Vagina (tissue), 2 donors: ENCODE measurements around the gene VIM. TPM values are rescaled to one million over a fixed set of nuclear protein-coding genes. Genes with fewer than 3 reads are reported as not detected.

Source experiments
- DNase-seq, 2 donors: peaks; one replicate each; pipeline ENCODE4 v3.0.0-alpha.2; 2017; ENCODE audit errors: extremely low spot score in 2 of 2
- H3K27ac ChIP-seq: fragments of 200-600 bp; sonication (generic); one replicate; pipeline ENCODE4 v1.5.1; 2019
- H3K27me3 ChIP-seq: fragments of 200-600 bp; sonication (generic); one replicate; pipeline ENCODE4 v1.5.1; 2019
- H3K36me3 ChIP-seq, 2 donors: fragments of 200-600 bp; sonication (generic); one replicate each; pipeline ENCODE4 v1.5.1; 2017 to 2019
- H3K4me1 ChIP-seq: fragments of 200-600 bp; sonication (generic); one replicate; pipeline ENCODE4 v1.5.1; 2019
- H3K4me3 ChIP-seq, 2 donors: fragments of 200-600 bp; sonication (generic); 1 replicate in 1 of 2; 2 replicates in 1 of 2; pipeline ENCODE4 v1.5.1; 2016 to 2019
- H3K9me3 ChIP-seq: fragments of 200-600 bp; sonication (generic); one replicate; pipeline ENCODE4 v1.5.1; 2019
- CTCF ChIP-seq, 3 experiments: fragments of 450-650 bp in 2 of 3; fragments of 200-600 bp in 1 of 3; sonication (generic) in 1 of 3; IDR thresholded peaks; one replicate each; pipeline ENCODE4 v1.5.1; 2017 to 2019; ENCODE audit warnings: antibody characterized with exemption in 3 of 3, mild to moderate bottlenecking in 2 of 3, moderate library complexity in 2 of 3
- POLR2A ChIP-seq, 2 donors: fragments of 450-650 bp; IDR thresholded peaks; one replicate each; pipeline ENCODE4 v1.6.1; 2017; ENCODE audit warnings: antibody characterized with exemption in 2 of 2, mild to moderate bottlenecking in 2 of 2, moderate library complexity in 2 of 2
- POLR2AphosphoS5 ChIP-seq, 2 donors: sonication (generic); formaldehyde crosslinking; IDR thresholded peaks; one replicate each; pipeline ENCODE4 v1.9.0; 2017; ENCODE audit warnings: antibody characterized with exemption in 2 of 2, mild to moderate bottlenecking in 2 of 2, low read depth in 1 of 2; ENCODE audit not compliant: insufficient read depth in 1 of 2
- intact Hi-C: fragments of 100-400 bp; cut with DNase I; formaldehyde crosslinking; loops from one replicate; pipeline ENCODE4 v1.15.1; 2023
- total RNA-seq: library from RNA; depleted of rRNA; stranded (reverse); fragments of >200 nt; gene quantifications from one replicate; pipeline ENCODE4 v1.2.3, GENCODE V29; 2016

VIM gene
- total RNA-seq, 1 donor from 2014 or later, result 2,692 TPM

GRCh38 chr10:17225808-17226207 is 2.2 kb upstream of the VIM start:
- H3K4me1 ChIP-seq, result peaks cover 25% of the 10 kb centered on the region
- DNase-seq, result no peak
- H3K4me3 ChIP-seq, result no peak overlapping the region
- TF ChIP-seq CTCF (IDR thresholded peaks at IDR 0.05) (no peak), POLR2A (IDR thresholded peaks at IDR 0.05) (no peak), POLR2AphosphoS5 (IDR thresholded peaks at IDR 0.05; ENCODE audit: insufficient read depth in 1 of 2, low read depth in 1 of 2) (no peak)
- no peaks in the 10 kb centered on the region for H3K9me3 ChIP-seq
- no peaks in the 10 kb centered on the region for H3K27me3 ChIP-seq
- no peaks in the 10 kb centered on the region for H3K36me3 ChIP-seq
- H3K27ac ChIP-seq, result no peak overlapping the region
- intact Hi-C loops, result no loop called here

DNA sequence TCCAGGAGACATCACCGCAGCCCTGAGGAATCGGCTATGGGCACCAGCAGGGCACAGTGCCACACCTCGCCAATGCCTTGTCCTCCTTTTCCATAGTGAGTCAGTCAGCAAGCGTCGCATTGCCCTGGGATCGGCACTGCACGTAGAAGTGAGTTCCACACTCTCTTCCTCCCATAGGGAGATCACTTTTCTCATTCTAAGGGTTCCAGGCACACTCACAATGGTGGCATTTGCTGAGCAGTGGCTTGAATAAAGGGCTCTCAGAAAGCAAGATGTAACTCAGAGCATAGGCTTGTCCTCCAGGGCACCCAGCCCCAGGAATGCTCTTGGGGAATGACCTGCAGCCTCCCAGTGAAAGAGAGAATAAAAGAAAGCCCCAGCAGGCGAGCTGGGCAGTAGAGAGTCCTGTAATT is 1.1 kb upstream of the VIM start:
- intact Hi-C loops, result no loop called here
- TF ChIP-seq POLR2AphosphoS5 (IDR thresholded peaks at IDR 0.05; ENCODE audit: insufficient read depth in 1 of 2, low read depth in 1 of 2), result no peak
- no peak for TF ChIP-seq CTCF (IDR thresholded peaks at IDR 0.05)
- TF ChIP-seq POLR2A (IDR thresholded peaks at IDR 0.05), result no peak
- Histone ChIP-seq H3K9me3 (no peaks in the 10 kb centered on the region), H3K27ac (peak overlapping the region; percentile 99), H3K27me3 (no peaks in the 10 kb centered on the region), H3K36me3 (peaks cover 0 to 1% of the 10 kb centered on the region in 2 donors), H3K4me1 (peaks cover 36% of the 10 kb centered on the region), H3K4me3 (peak overlapping the region; percentile 80 to 95)
- DNase-seq, result no peak

DNA sequence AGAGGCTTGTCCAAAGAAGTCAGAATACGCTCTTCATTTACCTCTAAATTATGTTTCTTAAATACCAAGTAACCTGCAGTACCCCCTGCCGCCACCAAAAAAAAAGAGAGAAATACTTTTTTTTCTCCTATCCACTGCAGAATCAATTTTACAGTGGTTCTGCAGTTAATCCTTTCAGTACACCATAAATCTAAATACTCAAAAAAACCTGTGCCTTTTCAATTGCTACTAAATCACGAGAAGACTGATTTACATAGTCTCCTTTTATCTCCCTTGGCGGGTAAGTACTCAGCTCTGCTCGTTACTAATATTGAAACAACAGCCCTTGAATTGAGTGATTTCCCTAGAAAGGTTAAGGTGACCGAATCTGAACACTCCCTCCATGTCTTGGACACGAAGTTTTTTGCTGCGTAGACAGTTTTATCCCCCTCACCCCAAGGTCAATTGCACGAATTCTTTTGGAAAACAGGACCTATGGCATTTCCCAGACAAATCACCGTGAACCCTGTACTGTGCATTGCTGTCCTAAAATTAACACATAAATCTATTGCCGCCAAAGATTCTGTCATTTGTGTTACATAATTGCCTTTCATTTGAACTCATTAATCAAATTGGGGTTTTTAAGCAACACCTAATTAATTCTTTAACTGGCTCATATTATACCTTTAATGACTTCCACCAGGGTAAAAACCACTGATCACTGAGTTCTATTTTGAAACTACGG is 512 bp upstream of the VIM start:
- peaks cover 0 to 8% of the 10 kb centered on the region in 2 donors for H3K36me3 ChIP-seq
- no peaks in the 10 kb centered on the region for H3K9me3 ChIP-seq
- H3K4me1 ChIP-seq, result peaks cover 41% of the 10 kb centered on the region
- TF ChIP-seq POLR2AphosphoS5 (IDR thresholded peaks at IDR 0.05; ENCODE audit: insufficient read depth in 1 of 2, low read depth in 1 of 2), result no peak
- peak in 1 of 3 experiments; percentile 37 for TF ChIP-seq CTCF (IDR thresholded peaks at IDR 0.05)
- H3K27ac ChIP-seq, result peak overlapping the region; percentile 99
- H3K4me3 ChIP-seq, result peak overlapping the region; percentile 80 to 95
- DNase-seq, result no peak
- intact Hi-C loops, result no loop called here
- H3K27me3 ChIP-seq, result no peaks in the 10 kb centered on the region

DNA sequence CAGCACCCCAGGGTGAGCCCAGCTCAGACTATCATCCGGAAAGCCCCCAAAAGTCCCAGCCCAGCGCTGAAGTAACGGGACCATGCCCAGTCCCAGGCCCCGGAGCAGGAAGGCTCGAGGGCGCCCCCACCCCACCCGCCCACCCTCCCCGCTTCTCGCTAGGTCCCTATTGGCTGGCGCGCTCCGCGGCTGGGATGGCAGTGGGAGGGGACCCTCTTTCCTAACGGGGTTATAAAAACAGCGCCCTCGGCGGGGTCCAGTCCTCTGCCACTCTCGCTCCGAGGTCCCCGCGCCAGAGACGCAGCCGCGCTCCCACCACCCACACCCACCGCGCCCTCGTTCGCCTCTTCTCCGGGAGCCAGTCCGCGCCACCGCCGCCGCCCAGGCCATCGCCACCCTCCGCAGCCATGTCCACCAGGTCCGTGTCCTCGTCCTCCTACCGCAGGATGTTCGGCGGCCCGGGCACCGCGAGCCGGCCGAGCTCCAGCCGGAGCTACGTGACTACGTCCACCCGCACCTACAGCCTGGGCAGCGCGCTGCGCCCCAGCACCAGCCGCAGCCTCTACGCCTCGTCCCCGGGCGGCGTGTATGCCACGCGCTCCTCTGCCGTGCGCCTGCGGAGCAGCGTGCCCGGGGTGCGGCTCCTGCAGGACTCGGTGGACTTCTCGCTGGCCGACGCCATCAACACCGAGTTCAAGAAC is 1.1 kb downstream of the VIM start:
- Histone ChIP-seq H3K36me3 (peaks cover 3 to 23% of the 10 kb centered on the region in 2 donors), H3K9me3 (no peaks in the 10 kb centered on the region), H3K4me3 (peak overlapping the region; percentile 80 to 95), H3K27me3 (no peaks in the 10 kb centered on the region), H3K4me1 (peaks cover 58% of the 10 kb centered on the region), H3K27ac (peak overlapping the region; percentile 99)
- intact Hi-C loops, result loop anchor here (1.0 kb wide), 1 partner anchor 28 kb away; the partner anchor contains the start of gene TRDMT1
- peak in 1 of 2 donors; percentile 93 for DNase-seq
- TF ChIP-seq POLR2AphosphoS5 (IDR thresholded peaks at IDR 0.05; ENCODE audit: insufficient read depth in 1 of 2, low read depth in 1 of 2) (peak in 1 of 2 donors; percentile 81), POLR2A (IDR thresholded peaks at IDR 0.05) (peak in 1 of 2 donors; percentile 87), CTCF (IDR thresholded peaks at IDR 0.05) (no peak)

- DNase-seq, result peak in 1 of 2 donors; percentile 91
- Histone ChIP-seq H3K27ac (peak overlapping the region; percentile 99), H3K36me3 (peaks cover 3 to 28% of the 10 kb centered on the region in 2 donors), H3K4me3 (peak overlapping the region; percentile 80 to 95), H3K4me1 (peaks cover 63% of the 10 kb centered on the region), H3K9me3 (no peaks in the 10 kb centered on the region), H3K27me3 (no peaks in the 10 kb centered on the region)
- TF ChIP-seq CTCF (IDR thresholded peaks at IDR 0.05) (no peak), POLR2AphosphoS5 (IDR thresholded peaks at IDR 0.05; ENCODE audit: insufficient read depth in 1 of 2, low read depth in 1 of 2) (no peak), POLR2A (IDR thresholded peaks at IDR 0.05) (no peak)
- intact Hi-C loops, result loop anchor here (1.0 kb wide), 1 partner anchor 28 kb away; the partner anchor contains the start of gene TRDMT1
Observed at GRCh38 chr10:17229717-17229966, 1.6 kb downstream of the VIM start.
